ENCODE results near the gene IGSF3.

- TF ChIP-seq CTCF (conservative IDR thresholded peaks at IDR 0.05) (no peak), EZH2 (IDR thresholded peaks at IDR 0.05; ENCODE audit: low read depth) (no peak)
These were observed 96.2 kb downstream of the IGSF3 start for GRCh38 chr1:116571215-116571919.
